HG02571 (cell line): ENCODE data around the gene SH3RF3.

ENCODE experiments used
- ATAC-seq: cut with Tn5 transposase; IDR thresholded peaks from one replicate; pipeline ENCODE4 v1.9.1; 2021; ENCODE audit warnings: mild to moderate bottlenecking, moderate library complexity; ENCODE audit not compliant: unreplicated experiment

SH3RF3 gene

DNA sequence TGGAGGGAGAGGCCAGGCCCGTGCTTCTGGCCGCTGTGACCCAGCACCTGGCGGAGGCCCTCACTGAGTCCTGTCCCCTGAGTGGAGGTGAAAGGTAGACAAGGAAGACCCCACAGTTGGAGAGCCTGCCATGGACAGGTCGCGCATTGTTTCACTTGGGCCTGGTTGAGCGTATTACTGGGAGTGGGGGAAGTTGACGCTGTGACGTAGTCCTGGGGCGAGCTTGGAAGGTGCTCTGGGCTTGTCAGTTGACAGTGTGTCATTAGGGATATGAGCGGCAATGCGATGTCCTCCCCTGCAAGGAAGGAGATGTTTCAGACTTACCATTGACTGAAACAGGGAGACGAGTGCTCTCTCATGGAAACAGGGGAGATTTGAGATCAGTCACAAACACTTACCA lies 127.1 kb downstream of the SH3RF3 start:
- no peak for ATAC-seq

DNA sequence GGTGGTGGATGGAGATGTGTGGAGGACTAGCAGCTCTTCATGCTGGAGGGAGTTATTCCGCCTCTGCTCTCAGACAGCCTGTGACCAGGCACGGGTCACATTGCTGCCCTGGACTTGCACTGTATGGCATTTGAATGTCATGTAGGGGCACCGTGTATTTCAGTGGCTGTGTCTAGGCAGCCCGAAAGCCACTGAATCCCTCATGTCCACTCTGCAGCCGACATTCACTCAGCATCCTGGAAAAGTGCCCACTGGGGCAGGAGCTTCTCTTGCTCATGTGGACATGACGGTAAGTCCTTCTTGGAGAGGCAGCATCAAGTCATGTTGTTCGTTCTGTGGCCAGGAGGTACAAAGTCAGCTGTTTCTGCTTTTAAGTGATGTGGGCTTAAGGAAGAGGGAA lies 127.9 kb downstream of the SH3RF3 start:
- ATAC-seq, result no peak

DNA sequence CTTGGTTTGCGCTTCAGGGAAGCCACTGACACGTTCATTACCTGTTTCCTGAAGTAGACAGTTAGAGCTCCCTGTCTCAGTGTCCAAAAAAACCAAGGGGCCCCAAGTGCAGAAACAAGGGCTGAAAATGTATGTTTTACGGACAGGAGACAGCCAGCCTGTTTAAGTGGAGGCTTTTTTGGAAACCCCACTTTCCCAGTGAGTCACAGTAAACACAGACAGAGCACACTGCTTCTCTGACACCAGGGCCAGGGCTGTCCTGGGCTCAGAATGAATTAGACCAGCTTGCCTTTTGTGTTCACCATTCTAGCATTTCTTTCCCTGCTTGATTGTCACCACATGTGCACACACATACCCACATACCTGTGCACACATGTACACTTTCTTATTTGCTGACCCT lies 128.6 kb downstream of the SH3RF3 start:
- no peak for ATAC-seq

DNA sequence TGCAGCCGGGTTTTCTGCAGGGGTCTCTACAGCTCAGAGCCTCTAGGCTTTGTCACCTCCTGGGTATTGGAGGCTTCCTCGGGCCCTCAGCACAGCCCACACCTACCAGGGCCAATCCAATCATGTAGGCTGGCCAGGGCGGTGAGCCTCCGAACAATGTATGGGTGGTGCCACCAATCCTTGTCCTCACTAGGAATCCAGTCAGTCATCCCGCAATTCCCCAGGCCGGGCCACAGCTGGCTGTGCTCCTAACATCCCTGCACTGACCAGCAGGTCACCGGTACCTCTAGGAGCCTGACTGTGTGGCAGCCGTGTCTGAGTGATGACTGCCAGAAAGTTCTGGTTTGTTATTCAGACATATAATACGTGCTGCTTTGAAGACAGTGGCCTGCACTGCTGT lies 129.4 kb downstream of the SH3RF3 start:
- no peak for ATAC-seq

DNA sequence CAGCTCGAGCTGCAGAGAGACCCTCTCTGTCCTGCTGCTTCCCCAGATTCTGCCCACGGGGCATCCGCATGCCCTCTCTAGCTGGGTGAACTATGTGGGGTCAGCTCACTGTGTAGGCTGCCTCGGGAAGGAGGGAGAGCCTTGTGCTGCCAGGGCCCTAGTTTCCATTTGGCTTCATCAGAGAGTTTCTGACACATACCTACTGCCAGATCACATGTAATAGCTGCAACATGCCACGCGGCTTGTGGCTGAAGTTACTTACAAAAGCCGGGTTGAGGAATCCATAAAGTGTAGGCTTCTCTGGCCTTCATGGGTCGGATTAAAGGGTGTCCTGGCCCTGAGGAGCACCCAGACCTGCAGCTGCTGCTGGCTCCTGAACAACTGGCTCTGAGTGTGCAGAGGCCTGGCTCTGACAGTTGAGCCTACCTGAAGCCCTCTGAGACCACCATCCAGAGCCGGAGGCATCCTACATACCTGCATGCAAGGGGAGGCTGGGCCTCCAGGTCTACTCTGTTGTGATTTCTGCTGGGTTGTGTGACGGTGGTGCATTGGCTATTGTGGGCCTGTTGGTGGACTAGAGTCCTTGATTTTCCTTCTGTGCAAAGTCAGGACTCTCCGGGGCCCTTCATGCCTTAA lies 130.0 kb downstream of the SH3RF3 start:
- no peak for ATAC-seq

DNA sequence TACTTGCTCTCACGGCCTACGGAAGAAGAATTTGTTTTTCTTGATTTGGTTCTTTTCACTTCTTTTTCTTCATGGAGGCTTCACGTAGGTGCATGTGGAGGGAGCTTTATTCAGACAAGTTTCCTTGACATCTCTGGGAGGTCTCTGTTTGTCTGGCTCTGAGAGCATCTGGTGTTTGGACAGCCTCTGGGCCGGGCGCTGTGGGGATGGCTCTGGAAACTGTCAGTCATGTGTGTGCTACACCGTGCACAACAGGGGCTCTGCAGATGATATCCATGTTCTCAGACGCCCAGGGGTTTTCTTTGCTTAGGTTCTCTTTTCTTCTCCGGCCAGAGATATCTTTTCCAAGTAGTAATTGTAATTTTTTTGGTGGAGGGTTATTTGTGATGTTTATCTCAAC lies 130.7 kb downstream of the SH3RF3 start:
- no peak for ATAC-seq

DNA sequence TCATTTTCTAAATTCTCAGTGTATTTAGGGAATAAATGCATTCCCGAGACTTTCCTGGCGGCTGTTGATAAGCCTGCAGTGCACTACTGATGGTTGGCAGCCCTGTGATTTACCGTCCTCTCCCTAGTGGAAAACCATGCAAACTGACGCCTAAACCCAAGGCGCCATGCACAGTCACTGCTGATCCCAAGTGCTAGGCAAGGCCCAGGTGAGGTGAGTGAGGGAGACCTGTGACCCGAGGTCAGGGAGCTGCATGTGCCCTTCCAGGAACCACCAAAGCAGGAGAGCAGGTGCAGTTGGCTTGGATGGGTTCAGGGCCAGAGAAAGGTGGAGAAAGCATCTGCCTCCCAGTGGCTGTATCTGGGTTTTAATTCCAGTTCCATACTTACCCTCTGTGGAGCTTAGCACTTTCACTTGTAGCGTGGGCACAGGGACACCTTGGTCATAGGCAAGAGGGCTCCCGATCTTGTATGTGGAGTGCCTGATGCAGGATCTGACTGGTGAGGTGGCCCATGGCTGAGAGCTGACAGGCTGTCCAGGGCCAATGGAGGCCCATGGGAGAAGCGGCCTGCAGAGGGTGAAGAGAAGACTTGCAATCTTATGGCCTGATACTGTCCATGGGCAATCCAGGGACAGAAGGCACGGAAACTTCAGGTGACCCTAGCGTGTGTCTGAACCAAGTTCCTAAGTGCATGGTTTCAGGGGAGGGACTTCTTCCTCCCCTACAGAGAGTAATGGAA lies 131.3 kb downstream of the SH3RF3 start:
- no peak for ATAC-seq

DNA sequence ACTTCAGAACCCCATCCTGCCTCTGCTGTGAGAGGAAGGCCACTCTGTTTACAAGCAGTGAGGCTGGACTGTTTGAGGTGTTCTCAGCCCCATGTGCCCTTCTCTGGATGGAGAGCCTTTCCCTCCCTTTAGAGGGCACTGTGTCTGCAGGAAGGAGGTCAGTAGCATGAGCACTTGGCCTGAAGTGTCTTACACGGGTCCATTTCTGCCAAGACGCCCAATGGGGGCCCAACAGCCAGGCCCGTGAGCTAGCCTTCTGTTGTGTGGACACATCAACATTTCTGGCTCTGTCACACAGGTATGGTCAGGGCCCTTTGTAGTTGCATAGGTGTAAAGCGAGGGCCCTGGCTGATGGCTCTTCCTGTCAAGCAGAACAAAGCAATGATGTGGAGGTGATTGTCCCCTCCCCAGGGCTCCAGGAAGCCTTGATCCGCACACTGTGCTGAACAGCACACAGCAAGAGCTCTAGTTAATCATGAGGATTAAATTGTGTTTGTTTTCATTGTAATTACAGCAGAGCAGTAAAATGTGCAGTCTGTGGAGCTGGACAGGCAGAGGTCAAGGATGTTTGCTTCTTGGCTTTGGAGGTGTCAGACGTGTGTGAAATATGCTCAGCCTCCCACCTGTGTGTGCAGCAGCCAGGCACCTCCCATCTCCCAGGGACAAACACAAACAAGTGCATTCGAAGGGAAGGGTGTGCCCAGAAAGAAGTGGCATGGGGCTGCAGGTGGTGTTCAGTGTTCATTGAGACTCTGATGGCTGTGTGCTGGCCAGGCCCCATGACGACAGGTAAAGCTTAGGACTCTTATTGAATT lies 132.1 kb downstream of the SH3RF3 start:
- no peak for ATAC-seq

DNA sequence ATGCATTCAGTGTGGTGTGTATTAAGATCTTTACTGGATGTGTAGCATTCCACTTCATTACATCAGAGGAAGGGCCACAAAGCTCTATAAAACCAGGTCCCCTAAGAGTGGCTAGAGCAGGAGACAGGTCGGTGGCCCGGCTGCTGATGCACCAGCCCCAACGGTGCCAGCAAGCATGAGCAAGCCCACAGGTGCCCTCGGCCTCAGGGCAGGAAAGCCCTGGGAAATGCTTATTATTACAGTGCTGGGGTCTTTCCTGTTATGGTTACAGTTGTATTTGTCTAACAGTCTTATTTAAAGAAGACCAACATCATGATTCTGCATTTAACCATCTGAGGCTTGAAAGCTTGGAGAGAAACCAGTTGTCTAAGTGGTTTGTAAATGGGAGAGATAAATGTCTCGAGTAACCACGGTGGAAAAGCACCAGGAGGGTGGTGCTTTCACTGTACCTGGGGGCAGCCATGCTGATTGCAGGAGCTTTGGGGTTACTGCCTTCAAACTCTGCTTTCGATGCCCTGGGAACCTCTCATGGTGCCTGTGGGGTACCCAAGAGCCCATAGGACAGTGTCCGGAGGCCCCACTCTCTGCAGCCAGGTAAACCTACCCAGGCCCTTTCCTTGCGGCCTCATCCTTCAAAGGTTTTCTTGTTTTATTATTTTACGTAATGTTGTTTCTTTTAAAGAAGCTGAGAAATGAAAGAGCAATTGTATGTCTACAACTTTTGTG lies 133.1 kb downstream of the SH3RF3 start:
- ATAC-seq, result no peak

DNA sequence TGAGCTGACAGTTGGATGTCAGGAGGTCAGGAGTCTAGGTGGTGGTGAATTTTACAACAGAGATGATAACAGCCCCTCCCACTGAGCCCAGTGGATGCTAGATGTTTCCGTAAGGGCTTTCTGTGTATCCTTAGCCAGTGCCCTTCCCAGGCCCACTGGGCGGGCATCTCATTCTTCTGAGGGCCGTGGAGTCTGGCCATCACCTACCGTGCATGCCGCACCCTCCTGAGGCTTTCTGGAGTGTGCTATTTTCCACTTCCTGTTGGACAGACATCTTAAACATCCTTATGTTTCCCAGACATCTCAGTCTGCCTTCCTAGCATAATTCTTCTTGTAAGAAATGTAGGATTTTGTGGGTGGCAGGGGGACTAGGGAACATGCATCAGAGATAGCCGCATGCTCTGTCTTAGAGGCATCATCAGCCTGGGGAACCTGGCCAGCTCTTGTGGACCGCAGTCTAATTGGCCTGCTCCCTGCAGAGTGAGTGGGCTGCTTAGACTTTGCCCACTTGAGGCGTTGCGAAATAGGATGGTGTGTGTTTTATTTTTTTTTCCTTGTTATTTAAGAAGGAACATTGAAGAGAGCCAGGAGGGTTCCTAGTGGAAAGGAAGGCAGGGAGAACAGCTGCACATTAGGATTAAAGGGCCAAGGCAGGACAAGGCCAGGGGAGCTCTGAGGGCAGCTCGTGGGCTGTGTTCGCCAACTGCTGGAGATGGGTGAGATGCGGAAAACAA lies 135.8 kb downstream of the SH3RF3 start:
- no peak for ATAC-seq

DNA sequence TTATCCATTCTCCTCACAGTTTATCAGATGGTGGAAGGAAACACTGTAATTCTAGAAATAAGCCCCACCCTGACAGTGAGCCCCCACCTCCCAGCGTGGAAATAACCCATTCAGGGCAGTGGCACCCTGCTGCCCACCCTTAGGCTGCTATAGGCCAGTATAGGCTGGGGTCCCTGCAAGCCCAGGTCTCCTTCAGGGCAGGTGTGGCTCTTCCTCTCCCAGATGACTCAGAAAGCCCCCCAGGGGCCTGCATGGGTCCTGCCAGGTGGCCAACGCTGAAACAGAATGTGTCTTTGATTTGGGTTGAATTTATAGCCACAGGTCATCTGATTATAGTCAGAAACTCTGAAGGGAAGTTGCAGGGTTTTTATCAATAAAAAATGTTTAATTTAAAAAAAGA lies 136.4 kb downstream of the SH3RF3 start:
- no peak for ATAC-seq

DNA sequence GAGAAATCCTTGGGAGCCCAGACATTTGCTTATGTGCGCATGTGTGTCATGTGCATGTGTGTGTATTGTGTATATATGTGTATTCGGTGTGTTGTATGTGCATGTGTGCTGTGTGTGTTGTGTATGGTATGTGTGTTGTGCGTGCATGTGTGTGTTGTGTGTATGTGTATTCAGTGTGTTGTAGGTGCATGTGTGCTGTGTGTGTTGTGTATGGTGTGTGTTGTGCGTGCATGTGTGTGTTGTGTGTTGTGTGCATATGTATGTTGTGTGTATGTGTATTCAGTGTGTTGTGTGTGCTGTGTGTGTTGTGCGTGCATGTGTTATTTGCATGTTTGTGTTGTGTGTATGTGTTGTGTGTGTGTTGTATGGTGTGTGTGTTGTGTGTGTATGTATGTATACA lies 136.9 kb downstream of the SH3RF3 start:
- ATAC-seq, result no peak

DNA sequence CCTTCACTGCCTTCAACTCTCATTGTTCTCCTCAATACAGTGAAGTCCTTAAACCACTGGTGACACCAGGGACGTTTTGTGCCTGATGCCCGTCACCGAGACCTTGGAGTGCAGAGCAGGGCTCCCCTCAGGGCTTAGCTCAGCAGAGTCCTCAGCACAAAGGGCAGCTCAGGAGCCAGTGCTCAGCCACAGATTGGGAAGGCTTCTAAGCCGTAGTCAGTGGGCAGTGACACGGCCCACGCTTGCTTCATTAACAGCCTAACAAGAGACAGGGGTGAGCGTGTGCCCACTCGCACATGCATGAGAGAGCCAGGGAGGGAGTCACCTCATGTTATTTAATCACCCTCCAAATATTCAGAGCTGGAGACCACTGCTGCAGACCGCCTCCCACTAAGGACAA lies 137.5 kb downstream of the SH3RF3 start:
- ATAC-seq, result no peak

DNA sequence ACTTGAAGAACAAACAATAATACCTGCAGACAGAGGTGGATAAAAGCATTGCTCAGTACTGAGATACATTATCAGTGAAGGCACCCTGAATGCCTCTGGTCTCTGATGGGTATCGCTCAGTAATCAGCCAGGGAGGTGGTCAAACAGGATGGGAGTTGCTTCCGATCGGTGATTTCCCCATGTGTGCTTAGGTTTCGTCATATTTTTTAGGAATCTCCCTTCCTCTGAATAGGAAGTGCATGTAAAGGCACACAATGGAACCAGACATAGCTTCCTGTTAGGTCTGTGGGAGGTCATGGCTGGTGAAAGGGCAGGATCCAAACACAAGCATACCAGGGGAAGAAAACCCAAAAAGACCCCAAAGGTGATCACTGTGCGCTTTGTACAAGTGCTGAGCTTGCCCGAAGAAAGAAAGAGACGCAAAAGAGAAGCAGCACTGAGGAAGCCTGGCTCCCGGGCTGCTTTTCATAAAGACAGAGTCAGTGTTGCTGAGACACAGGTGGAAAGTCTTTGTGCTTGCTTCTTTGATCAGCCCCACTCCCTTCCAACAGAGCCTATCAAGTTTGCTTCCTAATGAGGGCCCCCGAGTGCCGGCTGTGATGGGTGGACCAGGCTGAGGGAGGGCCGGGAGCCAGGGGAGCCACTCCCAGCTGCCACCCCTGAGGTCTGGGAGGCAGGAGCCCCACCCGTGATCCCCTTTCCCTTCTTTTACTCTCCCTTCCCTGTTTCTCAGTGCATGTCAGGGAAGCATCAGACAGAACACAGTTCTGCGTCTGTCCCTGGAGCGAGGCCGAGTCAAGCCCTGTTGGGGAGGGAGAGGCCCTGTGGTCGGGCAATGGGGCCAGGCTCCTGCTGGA lies 138.2 kb downstream of the SH3RF3 start:
- ATAC-seq, result no peak

DNA sequence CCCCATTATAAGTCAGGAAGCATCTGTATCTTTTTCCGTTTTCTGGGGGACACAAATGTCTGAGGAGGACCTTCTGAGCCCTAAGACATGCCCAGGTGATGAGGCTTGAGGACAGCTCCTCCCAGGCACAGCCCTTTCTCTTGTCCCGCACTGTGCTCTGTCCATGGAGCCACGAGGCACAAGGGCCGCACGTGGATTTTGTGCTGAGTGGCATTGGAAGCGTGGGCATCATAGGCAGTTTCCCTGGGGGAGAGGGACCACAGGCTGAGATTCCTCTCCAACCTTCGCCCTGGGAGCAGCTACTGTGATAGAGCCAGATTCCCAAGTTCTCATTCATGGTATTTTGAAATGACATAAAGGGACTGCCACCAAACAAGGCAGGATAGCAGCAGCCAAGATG lies 139.9 kb downstream of the SH3RF3 start:
- no peak for ATAC-seq

DNA sequence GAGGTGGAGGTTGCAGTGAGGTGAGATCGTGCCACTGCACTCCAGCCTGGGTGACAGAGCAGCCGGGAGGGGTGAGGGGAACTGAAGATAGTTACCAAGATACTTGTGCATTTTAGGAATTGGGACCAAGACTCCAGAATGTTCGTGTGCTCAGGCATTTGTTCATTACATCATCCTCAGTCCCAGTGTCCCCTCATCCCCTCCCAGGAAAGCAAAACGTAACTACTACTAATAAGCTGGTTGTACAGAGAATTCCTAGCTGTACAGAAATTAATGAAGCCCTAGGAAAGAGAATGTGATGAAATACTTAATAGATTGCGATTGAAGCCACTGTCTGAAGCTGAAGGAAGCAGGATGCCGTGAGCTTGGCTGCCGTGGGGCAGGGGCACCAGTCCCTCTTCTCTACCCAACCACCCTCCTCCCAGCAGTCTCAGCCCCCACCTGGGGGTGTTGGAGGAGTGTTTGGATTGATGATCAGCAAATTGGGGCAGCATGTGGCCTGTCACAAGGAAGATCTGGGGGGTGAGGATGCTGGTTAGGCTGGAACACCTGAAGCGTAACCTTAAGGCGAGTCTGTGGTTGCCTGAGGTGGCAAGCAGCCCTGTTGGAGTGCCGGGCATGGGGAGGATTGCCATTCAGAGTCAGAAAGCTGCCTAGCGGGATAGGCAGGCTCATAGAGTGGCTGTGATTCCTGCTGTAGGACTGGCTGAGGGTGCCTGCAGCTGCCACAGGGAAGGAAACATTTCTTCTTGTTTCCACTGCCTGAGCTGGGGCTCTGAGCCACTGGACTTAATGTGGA lies 140.9 kb downstream of the SH3RF3 start:
- ATAC-seq, result no peak

DNA sequence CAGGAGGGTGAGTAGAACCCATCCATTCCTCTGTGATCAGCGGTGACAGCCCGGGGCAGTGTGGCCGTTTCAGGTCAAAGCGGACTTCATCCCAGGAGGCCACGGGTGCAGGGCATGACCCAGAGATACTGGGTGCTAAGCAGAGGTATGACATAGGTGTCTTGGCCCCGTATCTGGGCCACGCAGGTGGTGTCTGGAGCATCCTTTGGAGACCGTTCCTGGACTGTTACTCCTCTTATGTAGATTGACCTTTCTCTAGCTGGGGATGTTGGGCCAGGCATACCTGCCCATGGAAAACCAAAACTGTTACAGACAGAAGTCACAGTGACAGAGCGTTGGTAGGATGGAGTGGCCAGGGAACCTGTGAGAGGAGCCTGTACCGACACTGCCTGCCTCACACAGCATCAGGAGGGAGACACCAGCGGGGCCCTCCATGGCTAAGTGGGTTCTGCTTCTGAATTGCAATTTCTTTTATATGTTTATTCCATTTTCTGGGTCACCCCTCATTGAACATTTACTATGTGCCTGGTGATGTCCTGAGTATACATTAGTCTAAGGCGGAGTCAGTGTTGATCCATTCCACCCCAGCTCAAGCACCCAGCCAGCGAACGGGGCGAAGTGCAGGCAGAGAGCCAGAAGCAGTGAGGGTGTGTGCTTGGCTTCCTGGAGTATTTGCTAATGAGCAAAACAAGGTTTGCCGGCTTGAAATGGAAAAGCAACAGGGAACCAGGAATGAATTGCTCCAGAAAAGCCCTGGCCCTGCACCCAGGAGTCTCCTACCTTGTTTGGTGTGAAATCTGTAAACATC lies 141.7 kb downstream of the SH3RF3 start:
- no peak for ATAC-seq

DNA sequence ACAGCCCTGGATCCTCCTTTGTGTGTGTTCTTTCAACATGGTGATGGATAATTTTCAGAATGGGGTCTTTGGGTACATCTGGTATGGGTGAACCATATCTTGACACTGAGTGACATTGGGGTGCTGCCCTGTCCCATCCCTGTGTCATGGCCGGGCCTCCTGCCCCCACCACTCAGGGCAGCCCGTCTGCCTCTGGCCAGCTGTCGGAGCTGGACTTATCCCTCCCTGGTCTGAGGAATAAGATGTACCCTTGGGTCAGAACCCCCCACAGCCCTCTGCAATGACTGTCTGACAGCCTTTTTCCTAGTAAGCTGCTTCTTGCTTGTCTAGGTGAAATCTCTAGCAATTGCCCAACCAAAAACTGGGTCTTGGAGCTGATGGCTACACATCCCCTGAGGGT lies 142.9 kb downstream of the SH3RF3 start:
- no peak for ATAC-seq
